IPS-20b (cell line): ENCODE data around the gene GRIN1.

ENCODE experiments used
- H3K27ac ChIP-seq: one replicate; pipeline ENCODE4 v1.5.1; 2013; ENCODE audit warnings: low read length
- H3K27me3 ChIP-seq: 2 replicates; pipeline ENCODE4 v1.6.1; 2013; ENCODE audit warnings: mild to moderate bottlenecking, low read length, inconsistent platforms; ENCODE audit not compliant: insufficient read depth
- H3K36me3 ChIP-seq: 2 replicates; pipeline ENCODE4 v1.6.1; 2013; ENCODE audit warnings: low read depth, mild to moderate bottlenecking, inconsistent platforms, low read length, moderate library complexity; ENCODE audit not compliant: insufficient read depth
- H3K4me1 ChIP-seq: 2 replicates; pipeline ENCODE4 v1.6.1; 2013; ENCODE audit warnings: mild to moderate bottlenecking, control low read depth, inconsistent platforms, low read length, moderate library complexity; ENCODE audit not compliant: insufficient read depth
- H3K4me3 ChIP-seq: 2 replicates; pipeline ENCODE4 v1.5.1; 2013; ENCODE audit warnings: mild to moderate bottlenecking, low read length, inconsistent platforms
- H3K9ac ChIP-seq: 2 replicates; pipeline ENCODE4 v1.6.1; 2013; ENCODE audit warnings: low read depth, mild to moderate bottlenecking, inconsistent platforms, low read length, moderate library complexity
- H3K9me3 ChIP-seq: 2 replicates; pipeline ENCODE4 v1.6.1; 2013; ENCODE audit warnings: mild to moderate bottlenecking, low read depth, low read length, inconsistent platforms; ENCODE audit not compliant: insufficient read depth

The GRIN1 gene

GRCh38 chr9:137175345-137175961 lies 36.5 kb downstream of the GRIN1 start:
- Histone ChIP-seq H3K36me3 (peaks cover 9% of the 10 kb centered on the region), H3K4me1 (no peaks in the 10 kb centered on the region), H3K27me3 (peaks cover 59% of the 10 kb centered on the region), H3K9me3 (no peaks in the 10 kb centered on the region), H3K9ac (no peak overlapping the region), H3K27ac (no peak overlapping the region), H3K4me3 (no peak overlapping the region)

GRCh38 chr9:137176302-137177182 lies 37.6 kb downstream of the GRIN1 start:
- H3K9me3 ChIP-seq: no peaks in the 10 kb centered on the region
- H3K4me1 ChIP-seq: no peaks in the 10 kb centered on the region
- no peak overlapping the region for H3K27ac ChIP-seq
- H3K36me3 ChIP-seq: peaks cover 19% of the 10 kb centered on the region
- H3K4me3 ChIP-seq: no peak overlapping the region
- H3K9ac ChIP-seq: no peak overlapping the region
- peaks cover 48% of the 10 kb centered on the region for H3K27me3 ChIP-seq

GRCh38 chr9:137178201-137178938 lies 39.4 kb downstream of the GRIN1 start:
- Histone ChIP-seq H3K27ac (no peak overlapping the region), H3K4me1 (no peaks in the 10 kb centered on the region), H3K36me3 (peaks cover 33% of the 10 kb centered on the region), H3K27me3 (peaks cover 30% of the 10 kb centered on the region), H3K9me3 (no peaks in the 10 kb centered on the region), H3K9ac (no peak overlapping the region), H3K4me3 (no peak overlapping the region)

GRCh38 chr9:137178939-137179630 lies 40.1 kb downstream of the GRIN1 start:
- no peak overlapping the region for H3K9ac ChIP-seq
- no peak overlapping the region for H3K27ac ChIP-seq
- peaks cover 40% of the 10 kb centered on the region for H3K36me3 ChIP-seq

GRCh38 chr9:137179761-137180160 lies 40.8 kb downstream of the GRIN1 start:
- H3K36me3 ChIP-seq: peaks cover 44% of the 10 kb centered on the region
- H3K4me3 ChIP-seq: no peak overlapping the region
- peaks cover 17% of the 10 kb centered on the region for H3K27me3 ChIP-seq
- H3K27ac ChIP-seq: no peak overlapping the region
- H3K4me1 ChIP-seq: no peaks in the 10 kb centered on the region
- H3K9me3 ChIP-seq: no peaks in the 10 kb centered on the region
- no peak overlapping the region for H3K9ac ChIP-seq

More at GRCh38 chr9:137178939-137179630, 40.1 kb downstream of the GRIN1 start:
- Histone ChIP-seq H3K4me3 (no peak overlapping the region), H3K27me3 (peaks cover 22% of the 10 kb centered on the region), H3K4me1 (no peaks in the 10 kb centered on the region), H3K9me3 (no peaks in the 10 kb centered on the region)

GRCh38 chr9:137180491-137180890 lies 41.5 kb downstream of the GRIN1 start:
- no peaks in the 10 kb centered on the region for H3K9me3 ChIP-seq
- no peak overlapping the region for H3K27ac ChIP-seq
- H3K9ac ChIP-seq: no peak overlapping the region
- no peaks in the 10 kb centered on the region for H3K4me1 ChIP-seq
- peaks cover 44% of the 10 kb centered on the region for H3K36me3 ChIP-seq
- H3K4me3 ChIP-seq: no peak overlapping the region
- H3K27me3 ChIP-seq: peaks cover 10% of the 10 kb centered on the region

- Histone ChIP-seq H3K36me3 (peaks cover 44% of the 10 kb centered on the region), H3K27me3 (no peaks in the 10 kb centered on the region), H3K4me3 (no peak overlapping the region), H3K4me1 (no peaks in the 10 kb centered on the region), H3K27ac (no peak overlapping the region), H3K9ac (no peak overlapping the region), H3K9me3 (no peaks in the 10 kb centered on the region)
Observed at GRCh38 chr9:137181680-137182079, 42.7 kb downstream of the GRIN1 start.

GRCh38 chr9:137182836-137183235 lies 43.9 kb downstream of the GRIN1 start:
- no peak overlapping the region for H3K9ac ChIP-seq
- no peak overlapping the region for H3K4me3 ChIP-seq
- no peak overlapping the region for H3K27ac ChIP-seq
- no peaks in the 10 kb centered on the region for H3K4me1 ChIP-seq
- H3K27me3 ChIP-seq: no peaks in the 10 kb centered on the region
- no peaks in the 10 kb centered on the region for H3K9me3 ChIP-seq
- H3K36me3 ChIP-seq: peaks cover 49% of the 10 kb centered on the region

GRCh38 chr9:137183980-137184595 lies 45.1 kb downstream of the GRIN1 start:
- Histone ChIP-seq H3K4me3 (no peak overlapping the region), H3K9ac (no peak overlapping the region), H3K27me3 (no peaks in the 10 kb centered on the region), H3K36me3 (peaks cover 49% of the 10 kb centered on the region), H3K27ac (no peak overlapping the region), H3K4me1 (no peaks in the 10 kb centered on the region), H3K9me3 (no peaks in the 10 kb centered on the region)

- Histone ChIP-seq H3K4me3 (no peak overlapping the region), H3K27me3 (no peaks in the 10 kb centered on the region), H3K36me3 (peaks cover 43% of the 10 kb centered on the region), H3K4me1 (peaks cover 5% of the 10 kb centered on the region; the same call in 1 of the 2 replicates), H3K9ac (no peak overlapping the region), H3K9me3 (no peaks in the 10 kb centered on the region), H3K27ac (no peak overlapping the region)
Observed at GRCh38 chr9:137184881-137185660, 46.1 kb downstream of the GRIN1 start.
